HG03571 (cell line): Measurements from ENCODE around the gene NKTR.

Experiments used
- ATAC-seq: cut with Tn5 transposase; IDR thresholded peaks from one replicate; pipeline ENCODE4 v1.9.1; 2021; ENCODE audit not compliant: unreplicated experiment

The NKTR gene

GRCh38 chr3:42660131-42660715, 59.7 kb downstream of the NKTR start:
- ATAC-seq: no peak

- no peak for ATAC-seq
These were observed 60.4 kb downstream of the NKTR start for GRCh38 chr3:42660898-42661297.

DNA sequence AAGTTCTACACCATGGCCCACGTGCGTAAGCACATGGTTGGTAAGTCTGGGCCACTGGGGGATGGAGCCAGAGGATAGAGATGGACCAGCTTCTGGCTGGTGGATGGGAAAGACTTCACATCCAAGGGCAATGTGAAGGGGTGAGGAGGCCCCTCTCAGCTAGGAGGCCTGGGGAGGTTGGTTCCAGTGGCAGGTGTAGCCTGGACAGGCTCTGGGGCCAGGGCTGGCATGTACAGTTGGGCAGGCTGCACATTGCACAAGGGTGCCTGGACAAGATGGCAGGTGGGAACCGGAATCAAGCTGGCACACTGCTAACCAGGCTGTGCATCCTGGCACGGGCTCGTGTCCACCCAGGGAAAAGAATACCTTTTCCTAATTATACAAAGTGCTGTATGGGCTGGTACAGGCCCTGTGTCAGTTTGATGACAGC, 61.1 kb downstream of the NKTR start:
- no peak for ATAC-seq

- no peak for ATAC-seq
These were observed 61.7 kb downstream of the NKTR start for GRCh38 chr3:42662037-42662812.

DNA sequence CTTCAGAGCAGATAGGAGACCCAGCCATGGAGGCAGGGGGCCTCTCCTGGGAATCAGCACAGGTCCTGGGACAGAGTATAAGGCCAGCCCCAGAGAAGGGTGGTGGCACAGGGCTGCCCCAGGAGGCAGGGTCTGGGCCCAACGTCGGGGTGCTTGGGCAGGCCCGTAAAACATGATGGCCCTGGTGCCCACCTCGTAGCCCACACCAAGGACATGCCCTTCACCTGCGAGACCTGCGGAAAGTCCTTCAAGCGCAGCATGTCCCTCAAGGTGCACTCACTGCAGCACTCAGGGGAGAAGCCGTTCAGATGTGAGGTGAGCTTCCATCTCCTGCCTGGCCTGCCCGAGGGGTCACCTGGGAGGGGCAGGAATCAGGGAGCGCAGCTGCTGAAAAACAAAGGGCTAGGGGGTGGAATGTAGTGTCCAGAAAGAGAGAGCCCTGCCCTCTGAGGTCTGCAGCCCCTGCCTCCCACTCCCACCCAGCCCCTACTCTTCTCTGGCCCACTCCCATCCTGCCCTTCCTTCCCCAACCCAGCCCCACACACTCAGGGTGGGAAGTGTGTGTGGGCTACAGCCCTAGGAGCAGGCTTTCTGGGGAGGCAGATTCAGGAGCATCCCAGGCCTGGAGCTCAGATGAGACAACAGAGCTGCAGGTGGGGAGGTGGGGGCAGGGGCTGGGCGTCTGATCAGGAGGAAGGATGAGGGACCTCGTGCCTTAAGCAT, 62.5 kb downstream of the NKTR start:
- ATAC-seq: no peak

DNA sequence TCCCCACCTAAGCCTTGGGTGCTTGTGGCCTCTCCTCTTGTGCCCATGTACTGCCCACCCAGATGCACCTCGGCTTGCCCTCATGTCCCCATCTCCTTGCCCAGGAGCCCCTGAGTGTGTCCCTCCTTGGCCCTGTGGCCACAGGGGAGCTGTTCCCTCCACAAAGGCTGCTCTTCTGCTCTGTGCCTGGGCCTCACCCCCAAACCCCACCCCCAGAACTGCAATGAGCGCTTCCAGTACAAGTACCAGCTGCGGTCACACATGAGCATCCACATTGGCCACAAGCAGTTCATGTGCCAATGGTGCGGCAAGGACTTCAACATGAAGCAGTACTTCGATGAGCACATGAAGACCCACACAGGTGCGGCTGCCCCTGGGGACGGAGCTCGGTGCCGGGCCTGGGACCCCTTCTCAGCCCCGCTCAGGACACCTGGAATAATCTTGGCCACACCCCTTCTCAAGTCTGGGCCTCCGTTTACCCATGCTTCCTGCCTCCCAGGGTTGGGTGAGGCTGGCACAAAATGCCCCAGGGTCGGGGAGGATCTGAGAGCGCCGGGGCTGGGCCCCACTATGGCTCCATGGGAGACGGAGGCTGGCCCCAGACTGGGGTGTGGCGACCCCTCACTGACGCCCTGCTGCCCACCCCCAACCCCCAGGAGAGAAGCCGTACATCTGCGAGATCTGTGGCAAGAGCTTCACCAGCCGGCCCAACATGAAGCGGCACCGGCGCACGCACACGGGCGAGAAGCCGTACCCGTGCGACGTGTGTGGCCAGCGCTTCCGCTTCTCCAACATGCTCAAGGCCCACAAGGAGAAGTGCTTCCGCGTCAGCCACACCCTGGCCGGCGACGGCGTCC, 63.3 kb downstream of the NKTR start:
- no peak for ATAC-seq

DNA sequence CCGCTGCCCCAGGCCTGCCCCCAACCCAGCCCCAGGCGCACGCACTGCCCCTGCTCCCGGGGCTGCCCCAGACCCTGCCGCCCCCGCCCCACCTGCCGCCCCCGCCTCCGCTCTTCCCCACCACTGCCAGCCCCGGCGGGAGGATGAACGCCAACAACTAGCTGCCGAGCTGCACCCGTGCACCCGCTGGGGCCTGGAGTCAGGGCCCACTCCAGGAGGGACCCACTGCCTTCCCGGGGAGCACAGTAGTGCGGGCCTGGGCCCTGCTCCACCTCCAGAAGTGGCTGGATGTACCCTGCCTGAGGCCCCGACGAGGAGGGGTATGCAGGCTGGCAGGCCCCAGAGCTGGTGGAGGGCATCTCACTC, 63.9 kb downstream of the NKTR start:
- no peak for ATAC-seq

- ATAC-seq: no peak
These were observed 64.8 kb downstream of the NKTR start for GRCh38 chr3:42665050-42665878.

- ATAC-seq: no peak
These were observed 65.5 kb downstream of the NKTR start for GRCh38 chr3:42666022-42666421.

- no peak for ATAC-seq
These were observed 66.1 kb downstream of the NKTR start for GRCh38 chr3:42666577-42666998.

GRCh38 chr3:42667096-42667522, 66.6 kb downstream of the NKTR start:
- ATAC-seq: no peak

DNA sequence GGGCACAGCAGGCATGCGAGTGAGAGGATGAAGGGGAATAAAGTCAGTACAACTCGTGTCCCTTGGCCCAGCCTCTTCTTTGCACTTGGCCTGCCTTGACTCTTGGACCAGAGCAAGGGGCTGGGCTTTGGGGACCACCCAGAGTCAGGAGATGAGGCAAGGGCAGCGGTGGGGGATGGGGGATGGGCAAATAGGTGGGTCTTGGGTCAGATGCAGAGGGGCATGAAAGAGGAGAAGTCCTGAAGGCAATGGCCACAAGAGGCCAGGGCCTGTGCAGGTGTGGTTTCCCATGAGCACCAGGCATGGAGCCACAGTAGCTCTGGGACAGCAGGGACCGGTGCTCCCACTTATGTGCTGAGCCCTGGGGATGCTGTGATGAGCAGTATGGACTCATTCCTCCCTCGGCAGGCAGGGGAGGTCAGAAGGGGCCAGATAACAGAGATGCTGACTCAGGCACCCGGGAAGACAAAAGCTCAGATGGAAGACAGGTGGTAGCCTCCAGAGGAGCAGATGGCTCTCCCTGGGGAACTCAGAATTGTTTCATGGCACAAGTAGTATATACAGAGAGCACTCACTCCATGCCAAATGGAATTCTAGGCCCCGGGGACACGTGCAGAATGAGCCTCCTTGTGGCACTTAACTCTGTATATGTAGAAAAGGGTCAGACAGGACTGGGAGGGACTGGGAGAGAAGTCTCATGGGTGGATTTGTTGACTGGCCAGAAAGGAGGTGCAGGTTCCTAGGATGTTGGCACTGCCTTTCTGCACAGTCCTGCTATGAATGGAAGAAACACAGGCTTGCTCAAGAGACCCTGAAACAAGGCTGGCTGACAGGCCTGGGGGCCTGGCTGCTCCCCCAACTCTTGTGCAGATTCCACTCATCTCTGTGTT, 67.3 kb downstream of the NKTR start:
- no peak for ATAC-seq

GRCh38 chr3:42668413-42668760, 67.9 kb downstream of the NKTR start:
- no peak for ATAC-seq

DNA sequence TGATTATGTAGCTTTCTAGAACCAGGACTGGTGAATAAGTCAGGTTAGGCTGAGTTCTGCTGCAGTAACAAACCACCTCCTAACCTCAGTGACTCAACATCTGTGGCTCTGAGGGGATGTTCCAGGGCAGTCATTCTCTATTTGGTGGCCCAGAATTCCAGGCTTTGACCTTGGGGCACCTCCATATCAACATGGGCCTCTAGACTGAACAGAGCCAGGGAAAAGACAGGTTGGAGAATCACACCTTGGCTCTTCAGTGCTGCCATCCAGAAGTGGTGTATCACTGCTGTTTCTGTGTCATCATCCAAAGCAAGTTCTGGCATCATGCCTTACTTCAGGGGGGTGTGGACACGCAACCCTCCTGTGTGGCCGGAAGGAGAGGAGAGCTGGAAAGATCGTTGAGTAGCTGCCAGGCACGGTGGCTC, 68.3 kb downstream of the NKTR start:
- ATAC-seq: no peak

DNA sequence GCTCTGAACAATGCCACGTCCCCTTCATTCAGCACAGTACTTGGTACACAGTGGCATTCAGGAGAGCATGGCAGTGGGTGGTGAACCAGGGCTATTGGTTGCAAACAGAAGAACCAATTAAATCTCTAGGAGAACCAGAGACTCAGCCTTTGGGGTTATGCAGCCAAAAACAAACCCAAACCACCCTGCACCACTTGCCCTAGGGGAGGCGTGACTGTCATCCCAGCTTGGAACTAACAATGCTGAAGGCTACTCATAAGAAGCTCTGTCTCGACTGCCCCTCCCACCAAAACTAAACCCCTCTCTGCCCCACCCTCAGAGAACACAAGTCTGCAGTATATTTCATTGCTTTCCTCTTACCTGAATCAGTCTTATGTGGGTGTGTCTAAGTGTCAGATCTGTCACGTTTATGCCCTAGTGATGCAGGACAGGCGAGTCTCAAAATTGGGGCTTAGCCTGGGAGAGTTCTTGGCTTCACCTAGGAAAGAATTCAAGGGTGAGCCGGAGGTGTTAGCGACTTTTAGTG, 69.6 kb downstream of the NKTR start:
- ATAC-seq: no peak

DNA sequence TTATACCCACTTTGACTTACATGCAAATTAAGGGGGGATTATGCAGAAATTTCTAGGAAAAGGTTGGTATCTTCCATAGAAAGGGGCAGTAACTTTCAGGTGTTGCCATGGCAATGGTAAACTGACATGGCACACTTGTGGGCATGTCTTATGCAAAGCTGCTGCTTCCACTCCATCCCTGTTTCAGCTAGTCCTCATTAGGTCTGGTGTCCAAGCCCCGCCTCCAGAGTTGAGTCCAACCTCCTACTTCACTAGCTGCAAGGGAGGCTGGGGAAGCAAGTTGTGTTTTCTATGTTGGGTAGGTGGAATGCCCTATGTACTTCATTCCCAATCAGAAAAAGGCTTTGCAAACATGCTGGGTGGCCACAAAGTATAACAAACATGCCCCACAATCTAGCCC, 70.2 kb downstream of the NKTR start:
- no peak for ATAC-seq

DNA sequence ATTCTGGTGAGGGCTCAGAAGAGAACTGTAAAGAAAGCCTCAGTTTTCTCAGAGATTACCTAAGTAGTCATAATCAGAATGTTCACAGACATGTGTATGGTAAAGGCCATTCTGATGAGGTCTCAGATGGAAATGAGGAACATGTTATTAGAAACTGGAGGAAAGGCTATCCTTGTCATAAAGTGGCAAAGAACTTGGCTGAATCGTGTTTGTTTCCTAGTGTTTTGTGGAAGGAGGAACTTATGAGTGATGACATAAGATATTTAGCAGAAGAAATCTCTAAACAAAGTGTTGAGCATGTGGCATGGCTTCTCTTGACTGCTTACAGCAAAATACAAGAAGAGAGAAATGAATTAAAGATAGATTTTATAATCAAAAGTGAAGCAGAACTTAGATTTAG, 72.0 kb downstream of the NKTR start:
- ATAC-seq: no peak

- no peak for ATAC-seq
These were observed 72.6 kb downstream of the NKTR start for GRCh38 chr3:42673082-42673481.

DNA sequence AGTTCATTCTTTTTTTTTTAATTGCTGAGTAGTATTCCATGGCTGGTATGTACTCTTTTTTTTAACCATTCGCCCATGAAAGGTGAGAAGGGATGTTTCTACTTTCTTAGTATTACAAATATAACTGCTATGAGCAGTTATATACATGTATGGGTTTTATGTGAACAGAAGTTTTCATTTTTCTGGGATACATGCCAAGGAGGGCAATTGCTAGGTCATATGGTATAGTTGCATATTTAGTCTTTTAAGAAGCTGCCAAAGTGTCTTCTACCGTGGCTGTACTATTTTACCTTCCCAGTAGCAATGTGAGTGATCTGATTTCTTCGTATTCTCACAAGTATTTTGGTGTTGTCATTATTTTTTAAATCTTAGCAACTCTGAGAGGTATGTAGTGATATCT, 73.7 kb downstream of the NKTR start:
- ATAC-seq: no peak
